IPS-11a (cell line): ENCODE data around the gene TNFSF10.

Experiments
- H3K4me3 ChIP-seq: one replicate; pipeline ENCODE4 v1.5.1; 2013; ENCODE audit warnings: low read depth, low read length, control low read depth

TNFSF10 gene

GRCh38 chr3:172461530-172462138, 61.6 kb downstream of the TNFSF10 start:
- H3K4me3 ChIP-seq, result no peak overlapping the region

DNA sequence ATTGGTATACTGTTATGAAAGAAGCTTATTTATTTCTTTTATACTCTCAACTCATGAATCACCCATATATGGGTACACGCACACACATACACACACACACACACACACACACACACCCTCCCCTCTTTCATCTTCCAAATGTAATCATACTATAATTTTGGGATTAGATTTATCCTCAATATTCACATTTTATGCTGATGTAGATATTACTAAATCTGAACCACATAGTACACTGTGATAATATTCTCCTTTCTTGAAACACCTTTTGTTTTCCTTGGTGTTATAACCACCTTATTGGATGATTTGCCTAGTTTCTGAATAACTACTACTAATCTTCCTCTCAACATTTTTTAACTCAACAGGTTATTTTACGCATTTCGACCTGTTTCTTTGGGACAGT, 66.8 kb downstream of the TNFSF10 start:
- H3K4me3 ChIP-seq, result no peak overlapping the region
